Embryonic facial prominence (tissue), 1 donor: ENCODE measurements around the gene WDR35.

Experiments
- DNase-seq: peaks from one replicate; pipeline ENCODE4 v3.0.0-alpha.2; 2016; ENCODE audit errors: extremely low spot score

WDR35 gene

DNA sequence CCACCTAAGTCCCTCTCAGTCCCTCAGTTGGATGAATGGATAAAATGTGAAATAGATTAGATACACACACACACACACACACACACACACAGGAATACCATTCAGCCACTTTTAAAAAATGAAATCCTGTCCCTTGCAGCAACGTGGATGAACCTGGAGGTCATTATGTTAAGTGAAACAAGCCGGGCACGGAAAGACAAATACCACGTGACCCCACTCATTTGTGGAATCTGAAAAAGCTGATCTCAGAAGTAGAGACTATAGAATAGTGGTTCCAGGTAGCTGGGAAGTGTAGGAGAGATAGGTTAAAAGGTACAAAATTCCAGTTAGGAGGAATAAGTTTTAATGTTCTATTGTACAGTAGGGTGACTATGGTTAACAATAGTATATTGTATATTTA, 119.1 kb downstream of the WDR35 start:
- no peak for DNase-seq

DNA sequence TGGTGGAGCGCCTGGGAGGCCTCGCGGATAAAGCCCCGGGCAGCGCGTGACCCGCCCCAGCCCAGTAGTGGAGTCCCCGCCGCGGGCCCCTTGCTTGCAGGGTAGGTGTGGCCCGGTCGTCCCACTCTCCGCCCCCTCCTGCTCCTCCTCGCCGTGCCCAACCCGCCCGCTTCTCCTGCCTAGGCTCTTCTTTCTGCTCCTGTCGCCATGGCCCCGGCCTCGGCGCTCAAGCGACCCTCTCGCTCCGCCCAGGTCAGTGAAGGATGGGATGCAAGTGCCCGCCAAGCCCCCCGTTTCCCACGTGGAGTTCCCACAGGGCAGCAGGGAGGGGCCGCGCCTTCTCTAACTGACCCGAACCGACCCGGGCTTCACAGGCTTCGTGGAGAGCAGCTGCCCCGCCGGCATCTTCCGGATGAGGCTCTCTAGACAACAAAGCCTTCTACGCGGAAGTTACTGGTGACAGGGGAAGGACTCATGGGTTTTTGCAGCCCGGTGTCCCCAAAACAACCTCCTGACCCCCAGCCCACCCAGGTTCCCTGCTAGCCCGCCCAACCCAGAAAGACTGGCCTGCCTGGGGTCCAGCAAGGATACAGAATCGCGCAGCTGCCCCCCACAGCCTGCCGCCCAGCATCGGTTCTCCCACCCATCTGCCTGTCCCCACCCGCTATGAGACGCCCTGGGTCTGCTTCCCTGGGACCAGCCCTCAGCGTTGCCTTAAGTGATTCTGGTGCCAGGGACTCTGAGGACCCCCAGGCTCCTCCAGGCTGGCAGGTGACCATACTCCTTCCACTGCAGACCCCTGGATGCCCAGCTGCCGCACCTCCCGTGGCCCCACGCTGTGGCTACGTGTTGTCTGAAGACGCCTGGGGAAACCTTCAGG, 121.0 kb downstream of the WDR35 start:
- DNase-seq, result no peak

DNA sequence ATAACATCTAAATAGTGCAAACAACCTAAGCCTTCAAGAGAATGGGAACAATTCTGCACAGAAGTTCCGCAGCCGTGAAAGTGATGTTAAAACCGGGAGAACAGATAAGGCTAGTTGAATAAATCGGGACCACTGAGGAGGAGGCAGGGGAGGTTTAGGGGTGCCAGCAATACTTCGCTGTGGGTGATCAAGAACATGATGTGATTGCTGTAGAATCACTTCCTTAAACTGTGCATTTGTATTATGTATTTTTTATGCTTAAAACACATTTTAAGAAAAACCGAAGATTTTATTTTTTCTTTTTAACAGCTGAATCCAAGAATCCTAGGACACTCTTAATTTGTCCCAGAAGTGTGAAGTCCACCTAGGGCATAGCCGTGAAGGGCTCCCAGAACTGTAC, 121.7 kb downstream of the WDR35 start:
- no peak for DNase-seq

DNA sequence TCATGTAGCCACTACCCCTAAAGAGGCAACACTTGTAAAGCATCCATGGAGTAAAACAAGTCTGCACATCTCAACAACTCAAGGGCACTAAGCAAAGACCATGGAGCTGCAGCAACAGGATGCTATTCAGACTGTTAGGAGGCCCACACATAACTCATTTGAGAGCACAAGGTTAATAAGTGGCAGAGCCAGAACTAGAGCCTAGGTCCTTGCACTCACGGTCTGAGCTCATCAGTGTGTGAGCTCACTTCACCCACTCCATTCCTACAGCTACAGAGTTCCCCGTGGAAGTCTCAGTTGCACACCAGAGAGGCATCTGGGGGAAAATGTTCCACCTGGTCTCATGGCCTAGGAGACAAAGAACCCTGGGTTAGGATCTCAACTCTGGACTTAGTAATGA, 123.1 kb downstream of the WDR35 start:
- DNase-seq, result no peak

DNA sequence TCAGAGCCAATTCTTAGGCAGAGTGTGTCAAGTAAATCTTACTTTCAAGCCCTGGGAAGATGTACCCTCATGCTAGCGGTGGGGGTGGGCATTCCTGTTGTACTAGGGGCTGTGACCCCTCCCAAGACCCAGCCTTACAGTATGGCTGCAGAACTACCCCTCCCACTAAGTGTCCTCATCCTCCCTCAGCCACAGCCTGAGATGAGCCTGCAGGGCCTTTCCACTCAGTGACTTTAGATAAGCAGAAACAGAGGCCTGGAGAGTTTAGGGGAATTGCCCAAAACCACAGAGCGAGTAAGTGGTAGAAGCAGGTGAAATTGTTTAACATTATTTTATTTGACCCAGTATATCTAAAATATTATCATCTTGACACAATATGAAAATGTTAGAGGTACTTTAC, 124.8 kb downstream of the WDR35 start:
- DNase-seq, result no peak

DNA sequence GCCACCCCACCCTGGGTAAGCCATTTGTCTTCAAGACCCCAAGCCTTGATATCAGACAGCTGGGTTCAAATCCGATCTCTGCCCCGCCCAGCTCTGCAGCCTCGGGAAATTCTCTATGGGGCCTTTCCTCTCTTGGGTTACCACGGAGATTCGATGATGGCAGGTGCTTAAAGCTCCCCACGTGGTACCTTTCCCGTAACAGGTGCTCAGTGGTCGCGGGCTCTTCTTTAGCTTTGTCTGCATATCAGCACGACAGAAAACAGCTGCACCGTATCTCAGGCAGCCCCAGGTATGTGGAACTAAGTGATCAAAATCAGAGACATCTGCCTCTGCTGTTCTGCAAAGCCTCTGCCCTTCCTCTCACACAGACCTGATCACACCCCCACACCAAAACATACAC, 125.5 kb downstream of the WDR35 start:
- DNase-seq, result no peak

DNA sequence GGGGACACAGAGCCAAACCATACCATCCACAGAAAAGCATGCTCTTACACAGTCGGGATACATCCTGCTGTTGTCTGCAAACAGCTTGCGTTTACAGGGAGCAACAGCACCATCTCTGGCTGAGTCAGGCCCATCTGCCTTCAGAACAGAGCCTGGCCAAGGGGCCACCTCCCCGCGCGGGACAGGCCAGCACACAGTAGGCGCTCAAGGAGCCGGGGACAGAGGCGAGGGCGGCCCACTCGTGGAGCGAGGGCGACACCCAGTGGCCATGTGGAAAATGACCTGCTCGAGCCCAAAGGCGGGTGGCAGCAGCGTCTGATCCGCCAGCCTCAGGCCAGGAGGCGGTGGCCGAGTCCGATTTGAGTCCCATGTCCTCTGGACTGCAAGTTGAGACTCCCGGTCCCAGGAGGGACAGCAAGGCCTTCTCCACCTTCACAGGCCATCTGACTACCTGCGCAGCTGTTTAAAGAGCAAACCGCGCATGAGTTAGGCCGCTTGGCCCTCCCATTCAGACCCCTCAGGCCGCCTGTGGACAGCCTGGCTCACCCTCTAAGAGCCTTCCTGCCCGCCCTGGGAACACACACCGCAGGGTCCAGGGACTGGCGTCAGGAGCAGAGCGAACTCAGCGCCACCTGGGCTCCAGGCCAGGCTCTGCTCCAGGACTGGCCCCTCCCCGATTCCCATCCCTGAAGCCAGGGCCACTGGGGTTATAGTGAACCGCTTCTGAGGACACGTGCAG, 126.4 kb downstream of the WDR35 start:
- DNase-seq, result no peak

DNA sequence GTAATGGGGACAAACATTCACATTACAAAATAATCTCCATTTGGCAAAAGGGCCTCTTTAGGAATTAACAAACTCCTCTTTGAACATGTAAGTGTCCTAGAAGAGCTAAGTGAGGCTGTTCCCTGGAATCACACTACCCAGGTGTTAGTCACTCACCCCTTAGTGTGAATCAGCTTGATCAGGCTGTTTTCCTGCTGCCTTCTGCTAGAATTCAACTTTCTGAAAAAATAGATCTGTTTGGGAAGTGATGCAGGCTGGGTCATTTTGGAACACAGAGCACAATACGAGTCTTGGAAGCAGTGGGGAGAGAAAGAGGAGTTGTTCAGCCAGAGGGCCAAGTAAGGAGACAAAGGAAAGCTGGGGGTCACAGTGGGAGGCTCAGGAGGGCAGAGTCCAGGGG, 128.1 kb downstream of the WDR35 start:
- DNase-seq, result no peak
